A549 (cell line): ENCODE results near the gene SUV39H2. TPM values are rescaled to one million over a fixed set of nuclear protein-coding genes. Genes with fewer than 3 reads are reported as not detected.
"Not testable (repeated sequence)": the region's sequence is repeated elsewhere in the genome, so short reads cannot be mapped to it uniquely, and the experiment has no call there.

Experiments used
- ATAC-seq, 2 experiments: fragments of 200-7000 bp in 1 of 2; fragments of >200 bp in 1 of 2; cut with Nextera tagmentation in 1 of 2; cut with Tn5 transposase in 1 of 2; 3 replicates each; pipeline versions ENCODE4 v1.8.0 to v1.9.1; 2018 to 2020; ENCODE audit warnings: mild to moderate bottlenecking in 1 of 2, moderate library complexity in 1 of 2
- CTCF ChIA-PET: fragments of 300-600 bp; sonication (Branson Sonifier 250); formaldehyde crosslinking; extraction: SDS; loops from one replicate; lab custom pipeline; 2021; ENCODE audit warnings: antibody characterized with exemption, inconsistent platforms; lab: Yijun Ruan, JAX
- POLR2A ChIA-PET: fragments of 350-600 bp; formaldehyde crosslinking; extraction: SDS; loops from one replicate; lab custom pipeline; 2021; ENCODE audit warnings: antibody characterized with exemption, inconsistent platforms; lab: Yijun Ruan, JAX
- DNase-seq, 2 experiments: peaks; one replicate each; pipeline versions ENCODE4 v3.0.0 to v3.0.0-alpha.2; 2011 to 2016; ENCODE audit warnings: low read depth in 1 of 2, low spot score in 1 of 2
- FAIRE-seq: peaks from 2 replicates; lab custom pipeline; 2011; peaks lifted over from hg19 to GRCh38; lab: Jason Lieb, UNC
- H3K27ac ChIP-seq, 2 experiments: fragments of >200 bp; sonication (Bioruptor Twin); formaldehyde crosslinking; 3 replicates each; pipeline ENCODE4 v1.5.1; 2016 to 2017
- H3K4me1 ChIP-seq: fragments of >200 bp; sonication (Bioruptor Twin); formaldehyde crosslinking; 3 replicates; pipeline ENCODE4 v1.6.1; 2016
- H3K4me2 ChIP-seq: fragments of >200 bp; sonication (Bioruptor Twin); formaldehyde crosslinking; 3 replicates; pipeline ENCODE4 v1.6.1; 2016
- H3K4me3 ChIP-seq: fragments of >200 bp; sonication (Bioruptor Twin); formaldehyde crosslinking; 3 replicates; pipeline ENCODE4 v1.5.1; 2016
- H3K9me3 ChIP-seq: fragments of >200 bp; sonication (Bioruptor Twin); formaldehyde crosslinking; 3 replicates; pipeline ENCODE4 v1.6.1; 2016
- BHLHE40 ChIP-seq: IDR thresholded peaks from 2 replicates; pipeline ENCODE4 v1.6.1; 2012; ENCODE audit warnings: low read depth, low read length, inconsistent platforms
- CEBPB ChIP-seq, 2 experiments: fragments of >200 bp in 1 of 2; sonication (Bioruptor Twin) in 1 of 2; formaldehyde crosslinking in 1 of 2; IDR thresholded peaks; 2 replicates each; pipeline ENCODE4 v1.6.1; 2012 to 2016
- CHD4 ChIP-seq: fragments of 200-600 bp; sonication (generic); IDR thresholded peaks from 2 replicates; pipeline ENCODE4 v1.6.1; 2016; ENCODE audit warnings: antibody characterized with exemption, mild to moderate bottlenecking, borderline replicate concordance
- EHF ChIP-seq: fragments of 250-450 bp; sonication (Bioruptor Pico); IDR thresholded peaks from 2 replicates; pipeline ENCODE4 v1.5.0; 2020; ENCODE audit warnings: mild to moderate bottlenecking
- EP300 ChIP-seq, 2 experiments: fragments of >200 bp; sonication (Bioruptor Twin); formaldehyde crosslinking; IDR thresholded peaks; 2 replicates in 1 of 2; 3 replicates in 1 of 2; pipeline ENCODE4 v1.6.1; 2016 to 2017
- FOSL2 ChIP-seq, 2 experiments: fragments of 450-650 bp in 1 of 2; fragments of >200 bp in 1 of 2; sonication (Bioruptor Twin) in 1 of 2; formaldehyde crosslinking; IDR thresholded peaks; 2 replicates each; pipeline versions ENCODE4 v1.5.0 to v1.6.1; 2016 to 2020; ENCODE audit warnings: mild to moderate bottlenecking in 1 of 2, moderate library complexity in 1 of 2
- HDAC2 ChIP-seq: fragments of 200-600 bp; sonication (generic); IDR thresholded peaks from 2 replicates; pipeline ENCODE4 v1.6.1; 2016
- HEYL ChIP-seq: fragments of 250-450 bp; sonication (Bioruptor Pico); IDR thresholded peaks from 2 replicates; pipeline ENCODE4 v1.8.0; 2021; ENCODE audit warnings: mild to moderate bottlenecking, moderate library complexity
- HMGXB4 ChIP-seq: fragments of 250-450 bp; sonication (Bioruptor Pico); IDR thresholded peaks from 2 replicates; pipeline ENCODE4 v1.5.0; 2021; ENCODE audit warnings: mild to moderate bottlenecking, moderate library complexity, borderline replicate concordance
- HOXA7 ChIP-seq: fragments of 250-450 bp; sonication (Bioruptor Pico); IDR thresholded peaks from 2 replicates; pipeline ENCODE4 v1.5.0; 2020; ENCODE audit warnings: mild to moderate bottlenecking, moderate library complexity
- HOXB5 ChIP-seq: fragments of 250-450 bp; sonication (Bioruptor Pico); IDR thresholded peaks from 2 replicates; pipeline ENCODE4 v1.5.0; 2020; ENCODE audit warnings: mild to moderate bottlenecking, moderate library complexity
- JUN ChIP-seq, 2 experiments: fragments of >200 bp; sonication (Bioruptor Twin); formaldehyde crosslinking; IDR thresholded peaks; 2 replicates in 1 of 2; 3 replicates in 1 of 2; pipeline ENCODE4 v1.6.1; 2016 to 2017
- KDM5A ChIP-seq: fragments of 200-600 bp; sonication (generic); IDR thresholded peaks from 2 replicates; pipeline ENCODE4 v1.6.1; 2016; ENCODE audit warnings: antibody characterized with exemption, mild to moderate bottlenecking
- NFE2L2 ChIP-seq: fragments of 150-350 bp; conservative IDR thresholded peaks from 2 replicates; pipeline ENCODE4 v1.6.1; 2014; ENCODE audit warnings: low read length
- NPAS2 ChIP-seq: fragments of 250-450 bp; sonication (Bioruptor Pico); IDR thresholded peaks from 2 replicates; pipeline ENCODE4 v1.8.0; 2022; ENCODE audit warnings: mild to moderate bottlenecking, moderate library complexity, borderline replicate concordance
- POLR2A ChIP-seq: IDR thresholded peaks from 2 replicates; pipeline ENCODE4 v1.6.1; 2012; ENCODE audit warnings: mild to moderate bottlenecking, low read length
- POLR2AphosphoS2 ChIP-seq: conservative IDR thresholded peaks from 2 replicates; pipeline ENCODE4 v1.6.1; 2012; ENCODE audit warnings: low read length, improper control_type of control experiment, inconsistent platforms
- RFX5 ChIP-seq: fragments of 450-650 bp; IDR thresholded peaks from 2 replicates; pipeline ENCODE4 v1.7.1; 2014; ENCODE audit warnings: antibody characterized with exemption, mild to moderate bottlenecking, moderate library complexity
- SREBF2 ChIP-seq: fragments of 450-650 bp; IDR thresholded peaks from 2 replicates; pipeline ENCODE4 v1.6.1; 2014; ENCODE audit warnings: mild to moderate bottlenecking, moderate library complexity
- TFCP2L1 ChIP-seq: fragments of 250-450 bp; sonication (Bioruptor Pico); IDR thresholded peaks from 2 replicates; pipeline ENCODE4 v1.5.0; 2021; ENCODE audit warnings: mild to moderate bottlenecking
- TP53 ChIP-seq: fragments of 250-450 bp; sonication (Bioruptor Pico); IDR thresholded peaks from 2 replicates; pipeline ENCODE4 v1.5.0; 2021; ENCODE audit warnings: mild to moderate bottlenecking, moderate library complexity
- ZC3H11A ChIP-seq: fragments of 450-650 bp; IDR thresholded peaks from 2 replicates; pipeline ENCODE4 v1.6.1; 2014; ENCODE audit warnings: antibody characterized with exemption, mild to moderate bottlenecking
- ZNF302 ChIP-seq: fragments of 250-450 bp; sonication (Bioruptor Pico); IDR thresholded peaks from 2 replicates; pipeline ENCODE4 v1.9.0; 2021; ENCODE audit warnings: inconsistent platforms, mild to moderate bottlenecking, moderate library complexity
- ZSCAN20 ChIP-seq: fragments of 250-450 bp; sonication (Bioruptor Pico); IDR thresholded peaks from 2 replicates; pipeline ENCODE4 v1.8.0; 2022; ENCODE audit warnings: mild to moderate bottlenecking, moderate library complexity
- WGBS: methylation state at CpG from one replicate; pipeline ENCODE4 v1.1.6; 2017; ENCODE audit errors: missing lambda C conversion rate; 5-methylcytosine and 5-hydroxymethylcytosine counted together
- polyA plus RNA-seq, 4 experiments: library from polyadenylated mRNA; depleted of rRNA in 3 of 4; stranded (reverse); fragments of >200 nt; fragmentation: RNase III in 1 of 4; extraction: RNeasy Plus Mini Kit Qiagen cat#74134 plus additional on column Dnase treatment in 1 of 4; gene quantifications; 2 replicates in 3 of 4; 3 replicates in 1 of 4; pipeline ENCODE4 v1.2.3, GENCODE V29; 2011 to 2017
- TF ChIP-seq, protein P1 (sequence below): fragments of 200-600 bp; sonication (generic); IDR thresholded peaks from 2 replicates; pipeline ENCODE4 v1.6.1; 2016; ENCODE audit warnings: antibody characterized with exemption, mild to moderate bottlenecking, moderate library complexity

The SUV39H2 gene
- polyA plus RNA-seq, 2 of the 4 experiments (the other 2 are of a cell fraction), result 23.2 to 24.0 TPM

- H3K4me3 ChIP-seq, result no peak overlapping the region
- no peak for TF ChIP-seq SREBF2
- TF ChIP-seq ZSCAN20 (CRISPR knock-in tag), result no peak
- no peak for TF ChIP-seq KDM5A
- no peak for TF ChIP-seq NFE2L2
- no peak for TF ChIP-seq JUN (IDR thresholded peaks at IDR 0.05)
- TF ChIP-seq BHLHE40, result no peak
- TF ChIP-seq HMGXB4 (CRISPR knock-in tag), result no peak
- TF ChIP-seq TP53 (CRISPR knock-in tag), result no peak
- no peak for TF ChIP-seq NPAS2 (CRISPR knock-in tag)
- no peak for TF ChIP-seq FOSL2 (IDR thresholded peaks at IDR 0.05)
- no peak for TF ChIP-seq FOSL2 (CRISPR knock-in tag; IDR thresholded peaks at IDR 0.05)
- no peak for TF ChIP-seq HEYL
- H3K27ac ChIP-seq, result no peak overlapping the region
- ChIA-PET POLR2A (no interaction called here), CTCF (no interaction called here)
- no peak overlapping the region for H3K4me2 ChIP-seq
- 91% methylated on average over 2 of the region's 2 CpGs for WGBS
- DNase-seq, result no peak
- H3K9me3 ChIP-seq, result peaks cover 30% of the 10 kb centered on the region
- no peaks in the 10 kb centered on the region for H3K4me1 ChIP-seq
- ATAC-seq, result no peak
- no peak for FAIRE-seq
Observed at GRCh38 chr10:14906765-14907164, 28.1 kb downstream of the SUV39H2 start.

DNA sequence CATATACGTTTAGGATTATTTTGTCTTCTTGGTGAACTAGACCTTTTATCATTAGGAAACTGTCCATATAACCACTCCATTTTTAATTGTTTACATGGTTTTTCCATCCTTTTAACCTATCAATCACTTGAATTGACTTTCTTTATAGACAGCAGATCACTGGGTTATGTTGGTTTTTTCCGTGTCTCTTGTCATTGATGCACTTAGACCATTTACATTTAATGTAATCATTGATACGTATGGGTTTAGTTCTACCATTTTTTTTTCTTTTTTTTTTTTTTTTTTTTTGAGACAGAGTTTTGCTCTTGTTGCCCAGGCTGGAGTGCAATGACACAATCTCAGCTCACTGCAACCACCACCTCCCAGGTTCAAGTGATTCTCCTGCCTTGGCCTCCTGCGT lies 28.9 kb downstream of the SUV39H2 start:
- H3K27ac ChIP-seq, H3K4me3 ChIP-seq, ATAC-seq, H3K4me2 ChIP-seq, POLR2A ChIA-PET, FAIRE-seq, H3K4me1 ChIP-seq, DNase-seq: not testable (repeated sequence)
- H3K9me3 ChIP-seq, result peaks cover 37% of the 10 kb centered on the region
- CTCF ChIA-PET, result interaction anchor here (1.2 kb wide), 1 partner anchor 14 kb away, joined by 3 read pairs; no protein-coding TSS in a partner anchor
- WGBS, result 92% methylated on average over 4 of the region's 4 CpGs

DNA sequence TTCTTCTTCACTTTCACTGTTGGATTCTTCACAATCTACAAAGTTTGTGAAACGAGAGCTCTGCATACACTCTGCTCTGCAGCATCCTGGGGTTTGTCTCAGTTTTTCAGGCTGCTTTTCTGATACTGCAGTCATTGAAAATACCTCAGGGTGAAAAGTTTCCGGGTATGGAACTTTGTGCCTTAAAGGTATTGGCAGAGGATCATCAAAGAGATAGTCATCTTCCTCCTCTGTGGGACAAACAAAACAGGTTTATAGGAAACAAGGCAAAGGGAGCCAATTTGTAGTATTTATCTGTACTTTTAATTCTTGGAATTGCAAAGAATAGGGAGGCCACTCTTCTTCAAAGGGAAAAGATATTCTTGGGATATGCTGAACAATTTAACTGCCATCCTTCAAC lies 30.4 kb downstream of the SUV39H2 start:
- WGBS, result 87% methylated on average over 2 of the region's 2 CpGs
- DNase-seq (no peak), FAIRE-seq (no peak), ATAC-seq (no peak)
- Histone ChIP-seq H3K4me1 (no peaks in the 10 kb centered on the region), H3K4me3 (no peak overlapping the region), H3K4me2 (no peak overlapping the region), H3K9me3 (peaks cover 52% of the 10 kb centered on the region), H3K27ac (no peak overlapping the region)
- CTCF ChIA-PET, result no interaction called here
- TF ChIP-seq POLR2A, result no peak
- no peak for TF ChIP-seq RFX5
- no peak for TF ChIP-seq TFCP2L1
- no peak for TF ChIP-seq HOXA7
- no peak for TF ChIP-seq BHLHE40
- TF ChIP-seq CHD4, result no peak
- TF ChIP-seq ZNF302 (CRISPR knock-in tag), result no peak
- no peak for TF ChIP-seq FOSL2 (IDR thresholded peaks at IDR 0.05)
- no peak for TF ChIP-seq FOSL2 (CRISPR knock-in tag; IDR thresholded peaks at IDR 0.05)
- TF ChIP-seq, protein P1, sequence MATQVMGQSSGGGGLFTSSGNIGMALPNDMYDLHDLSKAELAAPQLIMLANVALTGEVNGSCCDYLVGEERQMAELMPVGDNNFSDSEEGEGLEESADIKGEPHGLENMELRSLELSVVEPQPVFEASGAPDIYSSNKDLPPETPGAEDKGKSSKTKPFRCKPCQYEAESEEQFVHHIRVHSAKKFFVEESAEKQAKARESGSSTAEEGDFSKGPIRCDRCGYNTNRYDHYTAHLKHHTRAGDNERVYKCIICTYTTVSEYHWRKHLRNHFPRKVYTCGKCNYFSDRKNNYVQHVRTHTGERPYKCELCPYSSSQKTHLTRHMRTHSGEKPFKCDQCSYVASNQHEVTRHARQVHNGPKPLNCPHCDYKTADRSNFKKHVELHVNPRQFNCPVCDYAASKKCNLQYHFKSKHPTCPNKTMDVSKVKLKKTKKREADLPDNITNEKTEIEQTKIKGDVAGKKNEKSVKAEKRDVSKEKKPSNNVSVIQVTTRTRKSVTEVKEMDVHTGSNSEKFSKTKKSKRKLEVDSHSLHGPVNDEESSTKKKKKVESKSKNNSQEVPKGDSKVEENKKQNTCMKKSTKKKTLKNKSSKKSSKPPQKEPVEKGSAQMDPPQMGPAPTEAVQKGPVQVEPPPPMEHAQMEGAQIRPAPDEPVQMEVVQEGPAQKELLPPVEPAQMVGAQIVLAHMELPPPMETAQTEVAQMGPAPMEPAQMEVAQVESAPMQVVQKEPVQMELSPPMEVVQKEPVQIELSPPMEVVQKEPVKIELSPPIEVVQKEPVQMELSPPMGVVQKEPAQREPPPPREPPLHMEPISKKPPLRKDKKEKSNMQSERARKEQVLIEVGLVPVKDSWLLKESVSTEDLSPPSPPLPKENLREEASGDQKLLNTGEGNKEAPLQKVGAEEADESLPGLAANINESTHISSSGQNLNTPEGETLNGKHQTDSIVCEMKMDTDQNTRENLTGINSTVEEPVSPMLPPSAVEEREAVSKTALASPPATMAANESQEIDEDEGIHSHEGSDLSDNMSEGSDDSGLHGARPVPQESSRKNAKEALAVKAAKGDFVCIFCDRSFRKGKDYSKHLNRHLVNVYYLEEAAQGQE, result no peak
- no peak for TF ChIP-seq ZC3H11A
- TF ChIP-seq HOXB5 (CRISPR knock-in tag), result no peak
- TF ChIP-seq POLR2AphosphoS2, result no peak
- TF ChIP-seq CEBPB (IDR thresholded peaks at IDR 0.05), result no peak
- no peak for TF ChIP-seq HDAC2
- TF ChIP-seq EHF, result no peak
- no peak for TF ChIP-seq EP300 (IDR thresholded peaks at IDR 0.05)
- POLR2A ChIA-PET, result no interaction called here
